Mucosa of rectum (tissue), 2 donors: ENCODE measurements around the gene PDGFD.

Source experiments
- H3K27ac ChIP-seq, 2 donors: one replicate each; pipeline ENCODE4 v1.7.0; 2013; ENCODE audit warnings: inconsistent platforms in 2 of 2, low read depth in 2 of 2, low read length in 2 of 2
- H3K27me3 ChIP-seq, 2 donors: one replicate each; pipeline ENCODE4 v1.7.0; 2013; ENCODE audit warnings: low read length in 2 of 2; ENCODE audit not compliant: control insufficient read depth in 2 of 2, insufficient read depth in 2 of 2
- H3K36me3 ChIP-seq, 2 donors: one replicate each; pipeline ENCODE4 v1.7.0; 2013; ENCODE audit warnings: low read length in 2 of 2; ENCODE audit not compliant: control insufficient read depth in 2 of 2, insufficient read depth in 2 of 2
- H3K4me1 ChIP-seq, 2 donors: one replicate each; pipeline ENCODE4 v1.7.0; 2013; ENCODE audit warnings: low read length in 2 of 2, mild to moderate bottlenecking in 1 of 2; ENCODE audit not compliant: control insufficient read depth in 2 of 2, insufficient read depth in 2 of 2
- H3K4me3 ChIP-seq, 2 donors: one replicate each; pipeline ENCODE4 v1.7.0; 2013; ENCODE audit warnings: low read length in 2 of 2
- H3K9ac ChIP-seq, 2 donors: one replicate each; pipeline ENCODE4 v1.7.0; 2013; ENCODE audit warnings: low read length in 2 of 2, low read depth in 1 of 2, mild to moderate bottlenecking in 1 of 2
- H3K9me3 ChIP-seq, 2 donors: one replicate each; pipeline ENCODE4 v1.7.0; 2013; ENCODE audit warnings: low read length in 2 of 2; ENCODE audit not compliant: control insufficient read depth in 2 of 2
- donor health status: healthy.
- donor health status: Normal muscosa, but diverticular disease.

PDGFD gene

GRCh38 chr11:103907548-103908455, 256.1 kb downstream of the PDGFD start:
- Histone ChIP-seq H3K4me1 (no peaks in the 10 kb centered on the region), H3K27ac (peak overlapping the region in 1 of 2 donors; percentile 17)

GRCh38 chr11:103907136-103907535, 256.8 kb downstream of the PDGFD start:
- no peak overlapping the region for H3K27ac ChIP-seq

More at GRCh38 chr11:103907548-103908455, 256.1 kb downstream of the PDGFD start:
- H3K9ac ChIP-seq, result no peak overlapping the region
- no peaks in the 10 kb centered on the region for H3K27me3 ChIP-seq
- H3K36me3 ChIP-seq, result no peaks in the 10 kb centered on the region
- H3K4me3 ChIP-seq, result no peak overlapping the region
- H3K9me3 ChIP-seq, result no peaks in the 10 kb centered on the region

GRCh38 chr11:103906291-103906867, 257.6 kb downstream of the PDGFD start:
- H3K27ac ChIP-seq, result no peak overlapping the region

More at GRCh38 chr11:103907136-103907535, 256.8 kb downstream of the PDGFD start:
- H3K9ac ChIP-seq, result no peak overlapping the region
- no peaks in the 10 kb centered on the region for H3K9me3 ChIP-seq
- H3K36me3 ChIP-seq, result no peaks in the 10 kb centered on the region
- H3K4me3 ChIP-seq, result no peak overlapping the region
- H3K4me1 ChIP-seq, result no peaks in the 10 kb centered on the region
- H3K27me3 ChIP-seq, result no peaks in the 10 kb centered on the region

DNA sequence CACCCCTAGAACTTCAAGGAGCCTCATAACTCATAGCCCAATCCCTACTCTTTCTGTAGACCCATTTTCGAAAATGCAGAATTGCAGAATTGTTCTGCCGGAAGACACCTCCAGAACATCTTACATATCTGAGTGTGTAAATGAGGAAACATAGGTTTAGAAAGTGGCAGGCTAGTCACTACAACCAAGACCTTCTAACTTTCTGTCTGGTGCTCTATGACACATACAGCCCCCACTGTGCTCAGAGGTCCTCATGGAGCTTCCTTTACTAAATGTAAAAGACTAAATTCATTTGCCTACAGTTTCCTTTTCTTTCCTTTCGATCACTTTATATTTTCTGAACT, 259.7 kb downstream of the PDGFD start:
- Histone ChIP-seq H3K27ac (peak overlapping the region in 1 of 2 donors; percentile 48), H3K36me3 (no peaks in the 10 kb centered on the region), H3K27me3 (no peaks in the 10 kb centered on the region), H3K4me1 (no peaks in the 10 kb centered on the region), H3K9me3 (no peaks in the 10 kb centered on the region), H3K9ac (no peak overlapping the region), H3K4me3 (no peak overlapping the region)

More at GRCh38 chr11:103906291-103906867, 257.6 kb downstream of the PDGFD start:
- no peak overlapping the region for H3K4me3 ChIP-seq
- no peaks in the 10 kb centered on the region for H3K36me3 ChIP-seq
- H3K4me1 ChIP-seq, result no peaks in the 10 kb centered on the region
- no peaks in the 10 kb centered on the region for H3K9me3 ChIP-seq
- no peaks in the 10 kb centered on the region for H3K27me3 ChIP-seq
- H3K9ac ChIP-seq, result no peak overlapping the region

GRCh38 chr11:103903621-103904323, 260.2 kb downstream of the PDGFD start:
- peak overlapping the region in 1 of 2 donors; percentile 48 for H3K27ac ChIP-seq
- H3K4me1 ChIP-seq, result no peaks in the 10 kb centered on the region
- no peaks in the 10 kb centered on the region for H3K36me3 ChIP-seq
- H3K4me3 ChIP-seq, result no peak overlapping the region
- H3K9me3 ChIP-seq, result no peaks in the 10 kb centered on the region
- H3K27me3 ChIP-seq, result no peaks in the 10 kb centered on the region
- no peak overlapping the region for H3K9ac ChIP-seq

DNA sequence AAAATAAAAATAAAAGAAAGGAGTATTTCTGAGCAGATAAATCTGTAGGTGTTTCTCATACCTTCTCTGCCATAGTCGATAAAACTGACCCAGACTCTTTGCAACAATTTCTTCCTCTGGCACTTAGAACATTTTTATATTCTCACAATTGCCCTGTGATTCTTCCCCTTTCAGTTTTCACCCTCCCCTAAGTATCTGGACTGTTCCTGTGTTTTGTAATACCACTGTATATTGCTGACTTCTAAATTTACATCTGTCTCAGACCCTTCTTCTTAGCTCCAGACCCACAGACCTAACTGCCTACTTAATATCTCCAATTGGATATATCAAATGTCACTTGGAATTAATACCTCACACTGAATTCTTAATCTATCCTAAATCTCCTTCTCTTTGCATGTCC, 261.0 kb downstream of the PDGFD start:
- no peaks in the 10 kb centered on the region for H3K27me3 ChIP-seq
- H3K4me1 ChIP-seq, result no peaks in the 10 kb centered on the region
- no peak overlapping the region for H3K27ac ChIP-seq
- no peaks in the 10 kb centered on the region for H3K9me3 ChIP-seq
- no peak overlapping the region for H3K9ac ChIP-seq
- H3K4me3 ChIP-seq, result no peak overlapping the region
- no peaks in the 10 kb centered on the region for H3K36me3 ChIP-seq

- Histone ChIP-seq H3K36me3 (no peaks in the 10 kb centered on the region), H3K27me3 (no peaks in the 10 kb centered on the region), H3K4me1 (no peaks in the 10 kb centered on the region), H3K9ac (no peak overlapping the region), H3K9me3 (no peaks in the 10 kb centered on the region), H3K4me3 (no peak overlapping the region), H3K27ac (no peak overlapping the region)
Measured at GRCh38 chr11:103901656-103902055, 262.3 kb downstream of the PDGFD start.

DNA sequence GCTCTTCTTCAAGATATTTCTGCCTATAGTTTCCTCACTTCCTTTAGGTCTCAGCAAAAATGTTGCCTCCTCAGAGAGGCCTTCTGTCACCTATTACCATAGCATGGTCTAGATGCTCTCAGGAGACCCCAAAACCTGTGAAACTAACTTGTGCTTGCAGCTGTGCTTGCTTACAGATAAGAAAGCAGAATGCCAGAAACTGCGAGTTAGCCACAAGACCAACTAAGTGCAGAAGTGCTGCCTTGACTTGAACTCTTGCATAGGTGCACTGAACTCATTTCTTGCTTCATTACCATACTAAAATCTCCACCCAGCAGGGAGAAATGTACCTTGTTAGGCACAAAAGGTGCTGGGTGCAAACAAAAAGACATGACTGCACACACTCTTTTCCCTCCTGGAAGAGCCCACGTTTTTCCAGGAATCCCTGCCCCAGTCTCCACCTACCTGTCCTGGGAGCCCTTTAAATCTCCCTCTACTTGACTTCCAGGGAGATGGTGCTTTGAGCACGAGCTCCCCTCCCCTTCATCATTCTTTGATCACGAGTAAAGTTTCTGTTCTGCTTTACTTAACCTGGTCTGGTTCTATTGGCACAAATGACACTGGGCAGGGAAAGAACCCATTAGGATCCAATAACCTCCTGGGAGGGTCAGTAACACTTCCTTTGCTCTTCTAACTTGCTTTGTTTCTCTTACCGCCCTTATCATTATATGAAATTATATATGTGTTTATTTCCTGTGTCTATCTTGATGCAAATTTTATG, 265.2 kb downstream of the PDGFD start:
- peak overlapping the region in 1 of 2 donors; percentile 33 for H3K27ac ChIP-seq
- no peaks in the 10 kb centered on the region for H3K9me3 ChIP-seq
- no peak overlapping the region for H3K9ac ChIP-seq
- H3K4me3 ChIP-seq, result no peak overlapping the region
- no peaks in the 10 kb centered on the region for H3K27me3 ChIP-seq
- H3K4me1 ChIP-seq, result no peaks in the 10 kb centered on the region
- no peaks in the 10 kb centered on the region for H3K36me3 ChIP-seq

DNA sequence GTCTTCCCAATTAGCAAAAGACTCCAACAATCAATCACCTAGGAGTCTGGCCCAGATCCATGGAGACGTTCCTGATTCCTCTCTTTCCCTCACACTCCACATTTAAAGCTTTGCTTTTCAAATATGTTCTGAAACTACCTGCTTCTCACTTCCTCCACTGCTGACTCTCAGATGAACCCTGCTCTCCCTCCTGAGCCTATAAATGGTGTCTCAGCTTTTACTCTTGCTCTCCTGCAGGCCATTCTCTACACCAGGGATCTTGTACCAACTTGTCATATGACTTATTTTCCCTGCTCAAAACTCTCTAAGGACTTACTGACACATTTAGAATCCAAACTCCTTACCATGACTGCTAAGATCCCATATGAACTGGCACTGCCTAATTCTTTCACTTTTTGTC, 265.9 kb downstream of the PDGFD start:
- no peaks in the 10 kb centered on the region for H3K36me3 ChIP-seq
- H3K27ac ChIP-seq, result peak overlapping the region in 1 of 2 donors; percentile 33
- H3K9me3 ChIP-seq, result no peaks in the 10 kb centered on the region
- H3K27me3 ChIP-seq, result no peaks in the 10 kb centered on the region
- H3K9ac ChIP-seq, result no peak overlapping the region
- no peak overlapping the region for H3K4me3 ChIP-seq
- H3K4me1 ChIP-seq, result no peaks in the 10 kb centered on the region
